22Rv1 (cell line): Measurements from ENCODE around the gene MSI1.

Experiments
- ZFX ChIP-seq: fragments of 450-650 bp; IDR thresholded peaks from 2 replicates; pipeline ENCODE4 v1.6.1; 2017; ENCODE audit warnings: antibody characterized with exemption, borderline replicate concordance
- TF ChIP-seq, protein P1 (sequence below): fragments of 450-650 bp; IDR thresholded peaks from 2 replicates; pipeline ENCODE4 v1.5.1; 2017; ENCODE audit warnings: mild to moderate bottlenecking

DNA sequence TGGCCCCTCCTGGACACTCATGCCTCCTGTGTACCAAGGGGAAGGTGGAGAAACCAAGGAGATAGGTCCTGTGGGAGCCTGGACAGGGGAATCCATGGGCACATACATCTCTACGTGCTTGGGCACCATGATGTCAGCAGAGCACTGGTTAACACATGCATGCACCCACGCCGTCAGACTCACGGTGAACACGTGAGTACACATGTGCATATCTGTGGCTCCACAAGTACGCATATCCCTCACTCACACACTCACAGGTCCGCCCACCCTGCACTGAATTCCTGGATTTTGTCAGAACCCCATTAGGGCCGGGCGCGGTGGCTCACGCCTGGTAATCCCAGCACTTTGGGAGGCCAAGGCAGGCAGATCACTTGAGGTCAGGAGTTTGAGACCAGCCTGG, 39.8 kb upstream of the MSI1 start:
- TF ChIP-seq, protein P1, sequence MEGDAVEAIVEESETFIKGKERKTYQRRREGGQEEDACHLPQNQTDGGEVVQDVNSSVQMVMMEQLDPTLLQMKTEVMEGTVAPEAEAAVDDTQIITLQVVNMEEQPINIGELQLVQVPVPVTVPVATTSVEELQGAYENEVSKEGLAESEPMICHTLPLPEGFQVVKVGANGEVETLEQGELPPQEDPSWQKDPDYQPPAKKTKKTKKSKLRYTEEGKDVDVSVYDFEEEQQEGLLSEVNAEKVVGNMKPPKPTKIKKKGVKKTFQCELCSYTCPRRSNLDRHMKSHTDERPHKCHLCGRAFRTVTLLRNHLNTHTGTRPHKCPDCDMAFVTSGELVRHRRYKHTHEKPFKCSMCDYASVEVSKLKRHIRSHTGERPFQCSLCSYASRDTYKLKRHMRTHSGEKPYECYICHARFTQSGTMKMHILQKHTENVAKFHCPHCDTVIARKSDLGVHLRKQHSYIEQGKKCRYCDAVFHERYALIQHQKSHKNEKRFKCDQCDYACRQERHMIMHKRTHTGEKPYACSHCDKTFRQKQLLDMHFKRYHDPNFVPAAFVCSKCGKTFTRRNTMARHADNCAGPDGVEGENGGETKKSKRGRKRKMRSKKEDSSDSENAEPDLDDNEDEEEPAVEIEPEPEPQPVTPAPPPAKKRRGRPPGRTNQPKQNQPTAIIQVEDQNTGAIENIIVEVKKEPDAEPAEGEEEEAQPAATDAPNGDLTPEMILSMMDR, result no peak
- no peak for TF ChIP-seq ZFX
